Endothelial cell of umbilical vein (primary cell): ENCODE results near the gene LRRIQ4. TPM values are rescaled to one million over a fixed set of nuclear protein-coding genes. Genes with fewer than 3 reads are reported as not detected.

ENCODE experiments used
- BruUV-seq: library from RNA; stranded (reverse); fragments of 400-500 nt; replicated peaks from 2 replicates; lab custom pipeline; 2021; lab: Mats Ljungman, UMichigan
- CTCF ChIA-PET: fragments of 300-600, 350-600 bp; sonication (Branson Sonifier 250); formaldehyde crosslinking; loops from one replicate; lab custom pipeline; 2021; ENCODE audit warnings: antibody characterized with exemption, inconsistent platforms; lab: Charles Lee
- POLR2A ChIA-PET: fragments of 300-600, 350-600 bp; sonication (Branson Sonifier 250); formaldehyde crosslinking; loops from one replicate; lab custom pipeline; 2021; ENCODE audit warnings: antibody characterized with exemption, inconsistent platforms; lab: Charles Lee
- DNase-seq: peaks from one replicate; pipeline ENCODE4 v3.0.0-alpha.2; 2011; ENCODE audit warnings: low read depth, low spot score
- FAIRE-seq: peaks from 2 replicates; lab custom pipeline; 2011; peaks lifted over from hg19 to GRCh38; lab: Jason Lieb, UNC
- H2AFZ ChIP-seq: 2 replicates; pipeline ENCODE4 v1.6.0; 2012; ENCODE audit warnings: low read depth, low read length, control low read depth, inconsistent platforms
- H3K27ac ChIP-seq: 2 replicates; pipeline ENCODE4 v1.5.1; 2011; ENCODE audit warnings: low read depth, mild to moderate bottlenecking, control low read depth, low read length, moderate library complexity; ENCODE audit not compliant: insufficient read depth
- H3K27me3 ChIP-seq, 2 experiments: 2 replicates each; pipeline versions ENCODE4 v1.6.0 to v1.6.1; 2011; ENCODE audit warnings: low read length in 2 of 2, mixed read lengths in 1 of 2; ENCODE audit not compliant: control insufficient read depth in 2 of 2, insufficient read depth in 2 of 2
- H3K36me3 ChIP-seq, 2 experiments: 2 replicates in 1 of 2; 3 replicates in 1 of 2; pipeline ENCODE4 v1.5.1; 2011; ENCODE audit warnings: low read length in 2 of 2, mild to moderate bottlenecking in 1 of 2, moderate library complexity in 1 of 2; ENCODE audit not compliant: control insufficient read depth in 2 of 2, insufficient read depth in 2 of 2; ENCODE audit errors: extremely low read depth in 1 of 2
- H3K4me1 ChIP-seq: 3 replicates; pipeline ENCODE4 v1.5.1; 2011; ENCODE audit warnings: mild to moderate bottlenecking, low read length; ENCODE audit not compliant: control insufficient read depth, insufficient read depth; ENCODE audit errors: extremely low read depth
- H3K4me2 ChIP-seq: 2 replicates; pipeline ENCODE4 v1.6.1; 2011; ENCODE audit warnings: low read length, control low read depth, mixed read lengths; ENCODE audit not compliant: insufficient read depth
- H3K4me3 ChIP-seq, 3 experiments: fragments of 200-600 bp in 1 of 3; sonication (generic), shearing (Covaris generic) in 1 of 3; replicated peaks in 1 of 3; 2 replicates each; pipeline ENCODE4 v1.5.1; 2011 to 2016; ENCODE audit warnings: control low read depth in 3 of 3, low read length in 3 of 3, mild to moderate bottlenecking in 2 of 3, inconsistent platforms in 1 of 3, low read depth in 1 of 3, moderate library complexity in 1 of 3; ENCODE audit not compliant: insufficient read depth in 1 of 3
- H3K79me2 ChIP-seq: 2 replicates; pipeline ENCODE4 v1.6.0; 2012; ENCODE audit warnings: low read length, inconsistent platforms; ENCODE audit not compliant: control insufficient read depth, insufficient read depth
- H3K9ac ChIP-seq: replicated peaks from 2 replicates; pipeline ENCODE3; 2011; ENCODE audit warnings: low read length, control low read depth; ENCODE audit not compliant: insufficient read depth; ENCODE audit errors: extremely low read depth
- H3K9me1 ChIP-seq: replicated peaks from 3 replicates; pipeline ENCODE4 v1.6.0; 2011; ENCODE audit warnings: mild to moderate bottlenecking, low read length; ENCODE audit not compliant: control insufficient read depth, insufficient read depth; ENCODE audit errors: extremely low read depth
- H3K9me3 ChIP-seq: replicated peaks from 2 replicates; pipeline ENCODE4 v1.5.1; 2012; ENCODE audit warnings: low read length, inconsistent platforms; ENCODE audit not compliant: control insufficient read depth, insufficient read depth
- H4K20me1 ChIP-seq: replicated peaks from 2 replicates; pipeline ENCODE3; 2011; ENCODE audit warnings: mild to moderate bottlenecking, low read length; ENCODE audit not compliant: control insufficient read depth, insufficient read depth; ENCODE audit errors: extremely low read depth
- FOS ChIP-seq: IDR thresholded peaks from 2 replicates; pipeline ENCODE4 v1.6.1; 2011; ENCODE audit warnings: mild to moderate bottlenecking, low read length, moderate library complexity, borderline replicate concordance; ENCODE audit not compliant: insufficient read depth
- GATA2 ChIP-seq: IDR thresholded peaks from 2 replicates; pipeline ENCODE4 v1.7.0; 2011; ENCODE audit warnings: low read depth, mild to moderate bottlenecking, moderate library complexity, mixed read lengths, low read length; ENCODE audit not compliant: insufficient read length, insufficient read depth
- JUN ChIP-seq: IDR thresholded peaks from 2 replicates; pipeline ENCODE4 v1.6.1; 2011; ENCODE audit warnings: borderline replicate concordance, low read depth; ENCODE audit not compliant: insufficient read length, insufficient read depth
- MYC ChIP-seq: IDR thresholded peaks from one replicate; pipeline ENCODE4 v1.6.1; 2011; ENCODE audit warnings: mild to moderate bottlenecking, low read depth, low read length
- POLR2A ChIP-seq: IDR thresholded peaks from 2 replicates; pipeline ENCODE4 v1.6.1; 2012; ENCODE audit warnings: low read depth, mild to moderate bottlenecking, control low read depth, low read length
- POLR2AphosphoS5 ChIP-seq: IDR thresholded peaks from 2 replicates; pipeline ENCODE4 v1.6.1; 2012; ENCODE audit warnings: low read depth, mild to moderate bottlenecking, control low read depth, low read length, moderate library complexity; ENCODE audit not compliant: insufficient read depth
- dilution Hi-C: fragments of 300-500 bp; cut with MboI; formaldehyde crosslinking; loops from one replicate; pipeline ENCODE4 v1.15.0; 2019; ENCODE audit warnings: low sequenced_read_pairs; ENCODE audit not compliant: extremely low pct_ligation_motif_present
- intact Hi-C: fragments of 100-400 bp; cut with micrococcal nuclease; formaldehyde crosslinking; loops from one replicate; pipeline ENCODE4 v1.10.0; 2022
- polyA plus RNA-seq, 4 experiments: library from polyadenylated mRNA; depleted of rRNA in 3 of 4; stranded (reverse) in 3 of 4; unstranded in 1 of 4; fragments of >200 nt; gene quantifications; 2 replicates each; pipeline versions ENCODE4 v1.2.1 to v1.2.3, GENCODE V29; 2011 to 2012; ENCODE audit warnings: missing spikeins in 1 of 4
- total RNA-seq: library from RNA; stranded (reverse); gene quantifications from 2 replicates; pipeline ENCODE4 v1.2.3, GENCODE V29; 2021
- TF ChIP-seq, protein P1 (sequence below): IDR thresholded peaks from 2 replicates; pipeline ENCODE4 v1.6.1; 2011; ENCODE audit not compliant: insufficient read depth, insufficient read length
- TF ChIP-seq, protein P2 (sequence below), 2 donors: IDR thresholded peaks; 1 replicate in 1 of 2; 2 replicates in 1 of 2; pipeline ENCODE4 v1.5.1; 2011; ENCODE audit warnings: low read length in 2 of 2, mild to moderate bottlenecking in 2 of 2, moderate library complexity in 2 of 2, control low read depth in 1 of 2, inconsistent platforms in 1 of 2, low read depth in 1 of 2; ENCODE audit not compliant: insufficient read depth in 1 of 2; ENCODE audit errors: extremely low read depth in 1 of 2

LRRIQ4 gene
- total and polyA plus RNA-seq, 2 donors (not counting 3 experiments of a cell fraction or from before 2014, with no cell fraction given), result 0.04 TPM; not detected in 1

DNA sequence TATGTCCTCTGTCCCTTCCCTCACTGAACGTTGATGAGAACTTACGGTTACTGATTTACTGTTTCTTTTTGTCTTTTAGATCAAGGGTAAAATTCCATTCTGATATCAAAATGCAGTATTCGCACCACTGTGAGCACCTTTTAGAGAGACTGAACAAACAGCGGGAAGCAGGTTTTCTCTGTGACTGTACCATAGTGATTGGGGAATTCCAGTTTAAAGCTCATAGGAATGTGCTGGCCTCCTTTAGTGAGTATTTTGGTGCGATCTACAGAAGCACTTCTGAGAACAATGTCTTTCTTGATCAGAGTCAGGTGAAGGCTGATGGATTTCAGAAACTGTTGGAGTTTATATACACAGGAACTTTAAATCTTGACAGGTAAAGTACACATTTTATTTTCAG lies 38.5 kb upstream of the LRRIQ4 start:
- FAIRE-seq, result no peak
- ChIA-PET CTCF (no interaction called here), POLR2A (no interaction called here)
- Histone ChIP-seq H3K27me3 (no peaks in the 10 kb centered on the region), H4K20me1 (peaks cover 2% of the 10 kb centered on the region), H3K4me1 (peaks cover 13% of the 10 kb centered on the region), H3K9ac (peak overlapping the region; percentile 93), H3K36me3 (peaks cover 2 to 12% of the 10 kb centered on the region in 2 experiments), H3K79me2 (peaks cover 35% of the 10 kb centered on the region), H3K4me3 (peak overlapping the region in 2 of 3 experiments; percentile 77 to 94), H3K9me3 (no peaks in the 10 kb centered on the region), H3K9me1 (no peaks in the 10 kb centered on the region), H3K27ac (peak overlapping the region; percentile 94), H2AFZ (no peak overlapping the region), H3K4me2 (peak overlapping the region; percentile 98)
- no peak for DNase-seq
- TSS peak; percentile 29 for BruUV-seq
- dilution Hi-C loops, result no loop called here
- no peak for TF ChIP-seq JUN
- no peak for TF ChIP-seq POLR2A
- TF ChIP-seq, protein P1, sequence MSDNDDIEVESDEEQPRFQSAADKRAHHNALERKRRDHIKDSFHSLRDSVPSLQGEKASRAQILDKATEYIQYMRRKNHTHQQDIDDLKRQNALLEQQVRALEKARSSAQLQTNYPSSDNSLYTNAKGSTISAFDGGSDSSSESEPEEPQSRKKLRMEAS, result no peak
- TF ChIP-seq FOS, result no peak
- no peak for TF ChIP-seq MYC
- TF ChIP-seq, protein P2, sequence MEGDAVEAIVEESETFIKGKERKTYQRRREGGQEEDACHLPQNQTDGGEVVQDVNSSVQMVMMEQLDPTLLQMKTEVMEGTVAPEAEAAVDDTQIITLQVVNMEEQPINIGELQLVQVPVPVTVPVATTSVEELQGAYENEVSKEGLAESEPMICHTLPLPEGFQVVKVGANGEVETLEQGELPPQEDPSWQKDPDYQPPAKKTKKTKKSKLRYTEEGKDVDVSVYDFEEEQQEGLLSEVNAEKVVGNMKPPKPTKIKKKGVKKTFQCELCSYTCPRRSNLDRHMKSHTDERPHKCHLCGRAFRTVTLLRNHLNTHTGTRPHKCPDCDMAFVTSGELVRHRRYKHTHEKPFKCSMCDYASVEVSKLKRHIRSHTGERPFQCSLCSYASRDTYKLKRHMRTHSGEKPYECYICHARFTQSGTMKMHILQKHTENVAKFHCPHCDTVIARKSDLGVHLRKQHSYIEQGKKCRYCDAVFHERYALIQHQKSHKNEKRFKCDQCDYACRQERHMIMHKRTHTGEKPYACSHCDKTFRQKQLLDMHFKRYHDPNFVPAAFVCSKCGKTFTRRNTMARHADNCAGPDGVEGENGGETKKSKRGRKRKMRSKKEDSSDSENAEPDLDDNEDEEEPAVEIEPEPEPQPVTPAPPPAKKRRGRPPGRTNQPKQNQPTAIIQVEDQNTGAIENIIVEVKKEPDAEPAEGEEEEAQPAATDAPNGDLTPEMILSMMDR (IDR thresholded peaks at IDR 0.05; ENCODE audit: extremely low read depth in 1 of 2, insufficient read depth in 1 of 2, low read depth in 1 of 2, low read length in 2 of 2), result no peak
- intact Hi-C loops, result loop anchor here (5.0 kb wide), 2 partner anchors 263 to 627 kb away; partner anchors contain the start of gene GPR160

DNA sequence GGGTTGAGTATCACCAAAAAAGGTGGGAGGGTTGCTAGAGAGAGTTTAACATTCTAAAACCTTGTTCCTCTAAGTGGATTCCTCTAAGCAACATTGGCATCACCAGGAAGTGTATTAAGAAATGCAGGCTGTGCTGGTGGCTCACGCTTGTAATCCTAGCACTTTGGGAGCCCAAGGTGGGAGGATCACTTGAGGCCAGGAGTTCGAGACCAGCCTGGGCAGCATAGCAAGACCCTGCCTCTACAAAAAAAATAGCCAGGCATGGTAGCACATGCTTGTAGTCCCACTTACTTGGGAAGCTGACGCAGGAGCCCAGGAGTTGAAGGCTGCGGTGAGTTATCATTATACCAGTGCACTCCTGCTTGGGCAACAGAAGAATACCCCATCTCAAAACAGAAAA lies 34.8 kb upstream of the LRRIQ4 start:
- dilution Hi-C loops, result no loop called here
- FAIRE-seq, result no peak

More for the DNA sequence above, 34.8 kb upstream of the LRRIQ4 start:
- ChIA-PET CTCF (no interaction called here), POLR2A (no interaction called here)
- Histone ChIP-seq H3K4me3 (no peak overlapping the region), H3K79me2 (peaks cover 47% of the 10 kb centered on the region), H4K20me1 (peaks cover 2% of the 10 kb centered on the region), H3K27ac (no peak overlapping the region), H3K4me1 (peaks cover 13% of the 10 kb centered on the region), H3K36me3 (peaks cover 3 to 26% of the 10 kb centered on the region in 2 experiments), H3K27me3 (no peaks in the 10 kb centered on the region), H3K4me2 (no peak overlapping the region), H3K9me3 (no peaks in the 10 kb centered on the region), H3K9ac (no peak overlapping the region), H2AFZ (no peak overlapping the region), H3K9me1 (no peaks in the 10 kb centered on the region)
- intact Hi-C loops, result no loop called here
- no TSS peak for BruUV-seq
- TF ChIP-seq POLR2AphosphoS5 (no peak), GATA2 (no peak)
- TF ChIP-seq, protein P2 (IDR thresholded peaks at IDR 0.05; ENCODE audit: extremely low read depth in 1 of 2, insufficient read depth in 1 of 2, low read depth in 1 of 2, low read length in 2 of 2), result no peak
- DNase-seq, result no peak
